Ureter (tissue), 1 donor: ENCODE measurements around the gene HNRNPU. TPM values are rescaled to one million over a fixed set of nuclear protein-coding genes. Genes with fewer than 3 reads are reported as not detected.

ENCODE experiments used
- DNase-seq: peaks from one replicate; pipeline ENCODE4 v3.0.0-alpha.2; 2020; ENCODE audit warnings: low spot score
- total RNA-seq: library from RNA; stranded (reverse); gene quantifications from one replicate; pipeline ENCODE4 v1.2.4, GENCODE V29; 2023
- donor health status: DM: yes; HTN: yes; CAD: no.

Gene HNRNPU
- total RNA-seq, 1 donor from 2014 or later: 356 TPM

DNA sequence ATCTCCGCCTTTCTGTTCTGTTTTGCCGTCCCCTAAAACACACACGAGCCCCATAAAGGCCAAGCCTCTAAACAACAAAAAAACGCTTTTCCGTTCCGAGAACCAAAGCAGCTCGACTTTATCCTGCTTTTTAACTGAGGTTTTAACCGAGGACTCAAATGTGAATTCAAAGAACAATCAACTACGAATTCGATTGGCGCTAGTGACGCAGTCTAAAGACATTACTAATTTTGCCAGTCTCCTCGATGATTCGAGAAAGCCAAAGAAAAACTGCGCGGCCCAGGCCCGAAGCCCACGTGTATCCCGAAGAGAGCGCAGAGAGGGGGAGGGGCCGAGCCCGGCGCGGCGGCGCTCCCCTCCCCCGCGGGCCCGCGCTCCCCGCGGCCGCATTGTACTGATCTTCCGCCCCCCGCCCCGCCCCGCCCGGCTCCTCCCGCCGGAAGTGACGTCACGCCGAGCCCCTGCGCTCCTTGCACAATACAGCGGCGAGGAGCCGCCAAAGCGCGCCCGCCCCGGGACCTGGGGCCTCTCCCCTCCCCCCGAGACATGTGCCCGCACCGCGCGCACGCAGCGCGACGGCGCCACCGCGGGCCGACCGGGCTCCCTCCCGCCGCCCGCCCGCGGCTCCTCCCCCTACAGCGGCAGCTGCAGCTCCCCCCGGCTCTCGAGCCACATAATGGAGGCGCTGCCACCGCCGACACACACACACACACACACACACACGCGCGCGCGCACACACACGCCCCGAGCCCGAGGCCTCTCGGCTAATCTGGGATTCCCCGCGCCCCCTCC lies 1.4 kb downstream of the HNRNPU start:
- DNase-seq: peak; percentile 99

DNA sequence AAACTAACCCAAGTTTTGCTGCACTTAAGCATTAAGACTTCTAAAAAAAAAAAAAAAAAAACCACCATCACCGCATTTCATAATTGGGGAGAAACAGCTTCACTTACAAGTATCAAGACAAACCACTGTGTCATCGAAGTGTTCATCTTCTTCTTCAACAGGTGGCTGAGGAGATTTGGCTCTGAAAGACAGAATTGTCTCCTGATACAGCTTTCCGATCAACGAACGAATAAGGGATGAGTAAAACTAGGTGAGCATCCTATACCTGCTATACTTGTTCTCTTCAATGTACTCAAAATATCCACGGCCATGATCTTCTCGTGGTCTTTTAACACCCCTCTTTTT lies 2.0 kb downstream of the HNRNPU start:
- no peak for DNase-seq

DNA sequence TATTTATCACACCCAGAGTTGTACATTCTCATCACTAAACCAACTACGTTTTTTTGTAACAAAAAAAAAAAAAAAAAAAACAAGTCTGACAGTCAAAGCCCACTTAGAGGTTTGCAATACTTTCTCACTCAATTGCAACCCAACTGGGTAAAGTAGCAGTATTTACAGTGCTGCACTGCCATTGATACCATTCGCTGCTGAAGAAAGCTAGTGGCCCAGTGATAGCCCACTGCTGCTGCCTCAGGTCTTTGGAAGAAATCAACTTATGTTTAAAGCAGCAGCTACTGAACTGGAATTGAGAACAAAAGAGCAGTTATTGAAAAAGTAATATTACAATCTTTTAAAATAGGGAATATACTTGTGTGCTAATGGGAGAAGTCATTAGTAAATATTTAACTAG lies 2.7 kb downstream of the HNRNPU start:
- no peak for DNase-seq

DNA sequence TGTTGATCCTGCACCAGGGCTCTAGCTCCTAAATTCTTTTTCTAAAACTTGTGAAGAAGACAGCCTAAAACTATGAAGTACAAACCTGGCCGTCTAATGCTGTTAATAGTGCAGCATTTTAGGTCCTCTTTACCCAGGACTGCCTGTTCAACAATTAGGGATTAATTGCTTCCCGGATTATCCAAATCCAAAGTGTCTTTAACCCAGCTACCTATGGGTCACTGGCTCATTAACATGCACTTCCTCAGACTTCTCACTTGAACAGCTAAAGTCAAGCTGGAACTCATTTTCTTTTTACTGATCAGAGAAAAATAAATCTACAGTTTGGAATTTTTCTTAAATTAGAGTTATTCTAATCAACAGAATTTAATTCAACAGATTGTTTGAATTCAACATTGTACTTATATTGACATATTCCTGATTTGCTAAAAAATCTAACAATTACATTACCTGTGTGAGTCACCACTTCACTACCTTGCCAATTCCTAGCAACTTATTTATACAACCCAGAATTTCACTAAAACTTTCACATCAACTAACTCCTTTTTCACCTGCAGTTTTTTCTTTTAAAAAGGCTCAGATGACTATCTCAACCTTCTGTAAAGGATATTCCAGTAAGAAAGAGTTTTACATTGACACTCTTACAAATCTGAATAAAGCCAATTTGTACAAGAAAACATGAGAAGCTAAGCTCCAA lies 3.3 kb downstream of the HNRNPU start:
- no peak for DNase-seq

DNA sequence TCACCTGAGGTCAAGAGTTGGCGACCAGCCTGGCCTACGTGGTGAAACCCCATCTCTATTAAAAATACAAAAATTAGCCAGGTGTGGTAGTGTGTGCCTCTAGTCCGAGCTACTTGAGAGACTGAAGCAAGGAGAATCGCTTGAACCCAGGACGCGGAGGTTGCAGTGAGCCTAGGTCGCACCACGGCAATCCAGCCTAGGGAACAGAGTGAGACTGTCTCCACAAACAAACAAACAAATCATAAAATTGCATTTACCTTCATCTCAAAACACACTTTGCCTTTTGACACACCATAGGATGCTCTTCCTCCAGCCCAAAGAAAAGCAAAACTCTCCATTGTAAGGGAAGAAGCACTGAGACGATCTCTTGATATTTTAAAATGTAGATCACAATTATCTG lies 4.3 kb downstream of the HNRNPU start:
- DNase-seq: no peak

DNA sequence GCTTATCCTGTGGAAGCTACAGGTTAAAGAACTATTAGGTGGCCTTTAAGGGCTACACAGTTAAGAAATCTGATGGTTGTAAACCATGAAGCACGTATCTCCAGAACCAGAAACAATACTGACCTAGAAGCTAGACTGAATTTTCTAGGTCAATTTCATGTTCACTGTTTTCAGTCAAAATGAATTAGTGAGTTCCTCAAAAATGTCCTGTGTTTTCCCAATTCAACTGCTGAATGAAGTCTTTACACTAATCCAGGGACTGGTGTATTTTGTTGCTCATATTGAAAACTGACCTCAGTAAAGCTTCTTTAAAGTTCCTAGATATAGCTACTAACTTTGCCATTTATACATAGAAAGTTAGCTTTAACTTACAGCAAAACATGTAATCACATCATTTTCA lies 6.0 kb downstream of the HNRNPU start:
- DNase-seq: no peak

DNA sequence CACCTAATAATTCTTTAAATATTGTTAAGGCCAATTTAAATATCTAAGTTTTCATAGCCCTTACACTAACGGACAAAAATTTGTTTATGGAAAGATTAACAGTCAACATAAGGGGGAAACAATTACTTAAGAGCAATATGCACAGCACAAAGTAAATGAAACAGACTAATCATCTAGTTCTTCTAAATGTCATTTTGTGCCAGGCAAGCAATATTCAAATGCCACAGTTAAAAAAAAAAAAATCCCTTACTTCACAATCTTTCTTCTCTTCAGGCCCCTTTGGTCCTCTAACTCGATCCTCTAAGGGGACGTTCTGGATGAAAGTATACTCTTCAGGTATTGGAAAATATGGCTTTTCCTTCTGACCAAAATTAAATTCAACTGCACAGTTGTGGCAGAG lies 6.6 kb downstream of the HNRNPU start:
- no peak for DNase-seq

DNA sequence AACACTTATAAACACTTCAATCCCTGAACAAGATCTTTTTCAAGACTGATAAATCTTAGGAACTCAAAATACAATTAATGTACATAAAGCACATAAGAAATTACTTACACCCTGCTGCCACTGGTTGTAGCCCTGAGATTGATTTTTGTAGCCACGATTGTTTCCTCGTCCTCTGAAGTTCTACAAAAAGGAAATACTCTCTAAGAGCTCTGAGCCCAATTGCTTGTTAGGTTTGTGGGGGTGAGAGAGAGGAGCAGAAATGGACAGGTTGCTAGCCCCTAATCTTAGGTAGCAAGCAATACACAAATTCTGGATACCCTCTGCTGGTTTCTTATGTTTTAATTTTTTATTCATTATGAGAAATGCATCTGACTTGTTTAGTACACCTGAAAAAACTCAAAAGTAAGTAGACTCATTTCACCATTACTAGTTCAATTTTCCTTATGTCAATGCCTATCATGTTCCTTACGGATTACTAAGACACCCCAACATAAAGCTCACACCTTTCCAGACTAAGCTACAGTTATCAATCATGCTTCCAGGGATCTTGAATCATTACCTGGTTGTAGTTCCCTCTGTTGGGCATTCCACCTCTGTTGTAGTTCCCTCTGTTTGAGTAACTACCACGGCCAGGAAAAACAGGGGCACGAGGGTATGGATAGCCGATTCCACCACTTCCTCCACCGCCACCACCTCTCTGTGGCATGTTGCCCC lies 9.3 kb downstream of the HNRNPU start:
- DNase-seq: no peak

DNA sequence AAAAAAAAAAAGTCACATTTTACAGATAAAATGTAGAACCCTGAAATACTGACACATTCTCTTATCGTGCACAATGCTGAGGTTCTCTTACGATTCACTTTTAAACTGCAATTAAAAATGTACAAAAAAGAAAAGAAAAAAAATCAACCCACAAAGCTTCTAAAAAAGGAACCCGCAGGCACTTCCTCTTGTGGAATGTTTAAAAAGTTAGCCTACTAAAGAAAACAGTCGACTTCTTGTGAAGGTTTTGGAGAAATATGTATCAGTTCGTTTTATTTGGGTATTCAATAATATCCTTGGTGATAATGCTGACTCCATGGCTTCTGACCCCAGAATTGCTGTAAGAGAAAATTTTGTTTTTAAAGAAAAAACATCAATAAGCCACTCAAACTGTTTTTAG lies 10.2 kb downstream of the HNRNPU start:
- no peak for DNase-seq

DNA sequence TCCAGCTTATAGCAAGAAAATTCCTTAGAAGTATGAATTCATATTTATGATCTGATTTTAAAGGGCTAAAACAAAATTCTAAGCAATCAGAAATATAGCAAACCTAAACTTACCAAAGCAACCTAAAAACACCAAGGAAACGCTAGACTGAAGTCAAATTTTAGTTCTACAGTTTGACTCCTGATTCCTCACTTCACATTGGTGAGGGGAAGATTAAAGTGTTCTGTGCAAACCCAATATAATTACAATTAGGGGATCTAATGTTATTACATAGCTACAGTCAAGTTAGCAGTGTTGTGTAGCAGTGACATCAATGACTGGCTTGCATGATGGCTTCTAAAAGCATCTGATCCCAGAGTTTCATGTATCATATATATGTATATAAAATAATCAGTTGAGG lies 11.6 kb downstream of the HNRNPU start:
- DNase-seq: no peak

DNA sequence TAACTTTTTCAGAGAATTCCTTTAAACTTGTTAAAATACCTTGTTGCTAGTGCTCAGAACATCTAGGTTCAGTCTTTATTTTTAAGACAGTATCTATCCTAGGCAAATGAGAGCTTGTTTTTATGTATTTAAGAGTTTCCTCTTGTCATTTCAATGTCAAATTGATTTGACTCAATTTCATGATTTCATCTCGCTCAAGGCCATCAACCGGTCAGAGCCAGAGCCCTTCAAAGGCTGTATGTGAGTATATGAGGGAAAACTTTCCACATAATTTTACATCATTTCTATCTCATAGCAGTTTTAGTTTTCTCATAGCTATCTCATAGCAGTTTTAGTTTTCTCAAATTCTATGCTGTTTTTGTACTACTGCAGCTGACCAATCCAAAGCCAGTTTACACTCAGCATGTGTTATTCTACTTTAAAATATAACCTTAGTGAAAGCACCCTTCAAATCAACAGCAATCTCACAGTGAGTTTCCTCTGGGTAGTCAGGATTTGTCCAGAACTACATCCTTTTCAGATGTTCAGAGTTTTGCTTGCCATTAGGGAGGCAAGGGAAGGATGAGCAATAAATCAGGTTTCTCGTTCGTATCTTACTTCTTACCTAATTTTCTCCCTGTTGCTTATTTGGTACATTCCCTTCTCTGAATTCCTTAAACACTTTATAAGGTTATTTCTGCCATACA lies 12.7 kb downstream of the HNRNPU start:
- DNase-seq: no peak

DNA sequence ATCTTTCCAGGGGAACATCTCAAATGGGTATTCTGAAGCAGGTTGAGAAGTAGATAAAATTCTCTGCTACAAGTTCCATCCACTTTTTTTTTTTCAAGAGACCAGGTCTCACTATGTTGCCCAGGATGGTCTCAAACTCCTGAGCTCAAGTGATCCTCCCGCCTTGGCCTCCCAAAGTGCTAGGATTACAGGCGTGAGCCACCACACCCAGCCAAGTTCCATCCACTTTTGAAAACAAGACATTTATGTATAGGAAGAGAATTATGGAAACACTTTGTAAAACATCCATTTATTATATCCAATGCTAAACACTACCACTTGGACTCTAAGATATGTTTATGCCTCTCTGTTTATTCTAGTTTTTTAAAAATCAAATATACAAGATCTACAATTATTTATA lies 13.4 kb downstream of the HNRNPU start:
- DNase-seq: no peak

DNA sequence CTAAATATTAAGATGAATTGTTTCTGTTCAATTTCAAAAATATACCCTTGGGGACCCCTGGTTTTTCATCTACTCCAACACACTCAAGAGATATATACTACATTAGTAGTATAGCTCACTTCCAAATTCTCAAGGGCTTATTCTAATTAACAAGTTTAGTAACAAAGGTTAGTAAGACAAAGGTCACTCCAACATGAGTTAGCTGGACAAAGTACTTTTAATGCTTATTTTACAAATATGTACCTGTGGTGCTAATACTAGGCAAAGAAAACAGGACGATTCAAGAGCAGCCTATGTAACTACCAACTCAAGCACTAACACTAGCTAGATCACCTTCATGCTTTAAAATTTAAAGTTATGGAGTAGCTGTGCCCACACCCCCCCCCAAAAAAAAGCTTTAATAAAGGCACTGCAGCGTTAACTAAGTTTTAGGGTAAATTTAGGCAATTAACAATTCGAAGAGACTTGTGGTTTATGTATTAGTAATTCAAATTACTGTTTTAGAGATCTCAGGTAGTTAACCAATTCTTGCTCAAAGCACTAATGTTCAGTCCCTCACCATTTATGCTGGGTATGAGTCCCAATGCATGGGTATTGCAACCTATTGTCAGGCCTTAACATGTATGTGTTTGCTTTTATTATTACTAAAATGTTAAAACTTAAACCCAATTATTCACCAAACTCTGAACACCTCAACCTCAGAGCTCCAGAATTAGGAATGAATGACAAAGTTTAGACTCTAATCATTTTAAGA lies 14.1 kb downstream of the HNRNPU start:
- no peak for DNase-seq

DNA sequence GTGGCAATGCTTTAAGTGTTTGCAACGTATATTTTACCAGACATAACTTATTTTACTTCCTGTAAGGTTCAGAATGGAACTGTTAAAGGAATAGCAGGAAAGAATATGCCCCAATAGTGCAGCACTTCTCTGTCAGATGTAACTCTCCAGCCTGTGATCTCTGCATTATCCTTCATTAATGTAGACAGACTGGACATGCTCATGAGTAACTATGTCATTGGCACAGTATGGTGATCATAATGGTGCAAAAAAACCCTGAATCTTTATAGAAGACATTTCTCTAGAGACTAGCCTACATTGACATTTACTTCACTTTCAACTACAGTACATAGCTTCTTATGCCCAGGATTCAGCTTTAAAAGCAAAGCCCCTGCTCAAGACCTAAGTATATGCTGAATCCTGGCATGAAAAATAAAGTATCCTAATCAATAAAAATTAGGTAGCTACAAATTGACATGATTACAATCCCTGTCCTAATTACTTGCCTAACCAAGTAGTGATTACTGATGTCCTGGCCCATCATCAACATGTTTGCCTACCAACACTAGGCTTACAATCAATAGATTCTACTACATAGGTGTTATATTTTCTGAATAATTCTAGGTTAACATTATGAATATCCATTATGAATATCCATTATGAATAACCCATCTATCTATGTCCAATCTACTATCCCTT lies 15.0 kb downstream of the HNRNPU start:
- DNase-seq: no peak

DNA sequence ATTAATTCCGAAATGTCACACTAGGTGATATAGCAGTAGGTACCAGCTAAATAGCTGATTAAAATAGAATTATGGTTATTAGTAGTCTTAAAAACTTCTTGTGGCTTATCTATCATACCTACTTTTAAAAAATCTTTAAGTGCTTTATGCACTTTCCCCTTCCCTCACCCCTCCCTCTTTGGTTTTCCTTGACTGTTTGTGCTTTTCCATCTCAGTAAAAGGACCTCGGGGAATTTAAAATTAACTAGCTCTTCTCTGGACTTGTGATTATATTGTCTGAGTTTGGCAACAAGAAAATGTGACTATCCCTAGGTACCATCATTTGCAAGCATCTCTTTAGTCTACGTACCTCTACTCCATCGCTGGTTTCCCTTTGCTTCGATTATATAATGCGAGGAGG lies 17.7 kb downstream of the HNRNPU start:
- no peak for DNase-seq

DNA sequence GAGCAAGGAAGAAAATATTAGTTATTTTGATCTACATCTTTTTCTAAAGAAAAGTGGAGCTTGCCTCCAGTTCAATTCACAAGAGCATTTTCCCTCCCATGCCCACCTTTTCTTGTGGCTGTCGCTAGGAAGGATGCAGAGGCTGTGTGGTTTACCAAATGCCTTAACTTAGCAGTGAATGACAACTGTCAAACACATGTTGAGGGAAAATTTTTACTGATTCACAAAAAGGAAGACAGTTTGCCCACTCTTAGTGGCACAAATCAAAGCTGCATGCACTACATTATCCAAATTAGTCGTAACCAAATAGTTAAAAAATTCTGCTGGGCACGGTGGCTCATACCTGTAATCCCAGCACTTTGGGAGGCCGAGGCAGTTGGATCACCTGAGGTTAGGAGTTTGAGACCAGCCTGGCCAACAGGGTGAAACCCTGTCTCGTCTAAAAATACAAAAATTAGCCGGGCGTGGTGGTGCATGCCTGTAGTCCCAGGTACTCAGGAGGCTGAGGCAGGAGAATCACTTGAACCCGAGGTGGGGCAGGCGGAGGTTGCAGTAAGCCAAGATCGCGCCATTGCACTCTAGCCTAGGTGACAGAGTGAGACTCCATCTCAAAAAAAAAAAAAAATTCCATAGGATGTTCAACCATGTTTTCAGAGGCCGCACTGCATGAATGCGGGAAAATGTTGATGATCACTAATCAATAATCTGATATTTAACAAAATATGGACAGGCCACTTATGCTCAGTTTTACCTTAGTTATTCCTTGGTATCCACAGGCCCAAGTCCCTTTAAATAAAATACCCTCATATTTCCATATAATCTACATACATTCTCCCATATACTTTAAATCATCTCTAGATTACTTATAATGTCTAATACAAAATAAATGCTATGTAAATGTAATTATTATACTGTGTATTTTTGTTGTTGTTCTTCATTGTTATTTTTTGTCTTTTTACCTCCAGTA lies 19.9 kb downstream of the HNRNPU start:
- no peak for DNase-seq

DNA sequence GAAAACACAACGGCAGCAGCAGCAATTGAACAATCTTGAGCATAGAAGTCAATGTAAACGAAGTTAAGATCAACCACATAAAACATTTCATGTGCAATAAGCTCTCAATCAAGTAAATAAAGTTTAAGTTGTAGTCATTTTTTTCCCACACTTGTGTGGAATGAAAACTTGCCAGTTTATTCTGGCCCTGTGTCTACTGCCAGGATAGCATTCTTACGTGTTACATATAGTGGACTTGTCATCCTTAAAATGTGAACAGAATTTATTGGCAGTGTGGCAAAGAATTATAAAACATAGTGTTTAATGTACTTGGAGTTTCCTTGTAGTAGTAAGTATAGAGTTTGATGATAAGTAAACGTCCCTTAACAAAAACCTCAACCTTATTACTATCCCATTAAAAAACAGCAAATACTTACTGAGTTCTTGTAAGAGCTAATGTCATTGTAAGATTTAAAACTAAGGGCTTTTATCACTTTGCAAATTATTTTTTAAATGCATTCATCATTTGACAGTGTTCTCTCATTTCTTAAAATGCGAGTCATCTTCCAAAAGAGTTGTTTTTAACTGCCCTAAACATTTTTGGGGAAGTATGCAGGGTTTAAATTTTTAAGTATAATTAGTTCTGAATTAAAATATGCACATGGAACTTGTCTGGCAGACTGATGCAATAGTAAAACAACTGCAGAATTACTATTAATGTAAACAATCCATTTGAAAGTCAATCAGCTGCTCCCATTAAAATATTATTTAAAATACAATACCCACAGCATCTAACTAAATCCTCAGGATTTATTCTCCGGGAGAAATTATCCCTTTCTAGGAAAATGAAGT lies 21.0 kb downstream of the HNRNPU start:
- DNase-seq: no peak

DNA sequence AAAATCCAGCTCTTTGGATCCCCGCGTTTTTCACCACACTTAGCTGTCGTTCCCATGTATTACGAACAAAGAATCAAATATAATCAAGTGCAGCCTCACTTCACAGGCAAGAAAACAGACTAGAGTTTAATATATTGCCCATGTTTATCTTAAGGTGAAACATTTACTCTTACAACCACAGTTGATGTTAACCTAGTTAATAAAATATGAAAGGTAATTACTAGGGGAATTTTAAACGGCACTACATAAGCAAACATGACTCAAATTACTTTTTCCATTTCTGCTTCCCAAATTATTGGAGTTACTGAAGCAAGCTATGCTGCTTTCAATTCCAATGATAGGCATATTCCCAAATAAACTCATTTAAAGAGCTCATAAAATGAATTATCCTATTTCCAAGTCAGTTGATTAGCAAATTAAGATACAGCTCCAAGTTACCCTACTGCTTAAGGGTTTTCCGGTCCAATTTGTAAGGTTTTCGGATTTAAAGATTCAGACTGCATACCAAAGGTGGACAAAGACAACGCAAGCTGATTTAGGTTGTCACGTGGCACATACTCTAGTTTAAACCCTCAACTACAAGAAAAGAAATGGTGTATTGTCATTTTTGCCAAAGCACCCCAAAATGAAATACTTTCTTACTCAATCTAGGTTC lies 22.9 kb downstream of the HNRNPU start:
- DNase-seq: no peak
